ENCODE data around the gene GGN.
"Not testable (repeated sequence)": the region's sequence is repeated elsewhere in the genome, so short reads cannot be mapped to it uniquely, and the experiment has no call there.

DNA sequence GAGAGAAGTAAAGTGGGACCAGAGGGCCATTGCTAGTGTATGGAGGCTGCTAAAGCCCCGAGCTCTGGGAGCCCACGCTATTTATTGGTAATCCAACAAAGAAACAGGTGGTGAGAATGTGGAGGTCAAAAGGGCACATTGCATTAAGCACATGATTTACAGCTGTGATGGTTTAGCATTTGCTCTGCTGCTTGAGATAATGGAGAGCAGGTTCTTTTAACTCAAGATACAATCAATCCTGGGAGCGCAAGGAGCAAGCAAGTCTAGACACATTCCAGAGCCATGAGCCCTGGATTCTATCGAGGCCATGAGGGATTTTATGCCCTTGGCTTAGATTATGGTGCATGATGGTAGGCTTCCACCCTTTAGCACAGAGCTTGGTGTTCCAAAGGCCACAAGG, 48.8 kb downstream of the GGN start:
- TF ChIP-seq POLR2A, POLR2AphosphoS5, SPI1, TAF1 (IDR thresholded peaks at IDR 0.05; ENCODE audit: low read depth, low read length): not testable (repeated sequence)
